Smooth muscle cell of the brain vasculature (primary cell): Measurements from ENCODE around the gene LFNG.
A peak's percentile ranks its signal among the peaks of the same experiment; 100 is the strongest.

Source experiments
- DNase-seq: peaks from one replicate; pipeline ENCODE4 v3.0.0-alpha.2; 2012; ENCODE audit warnings: low read depth, low spot score

The LFNG gene

GRCh38 chr7:2517026-2517425, 2.5 kb upstream of the LFNG start:
- DNase-seq: peak; percentile 61

GRCh38 chr7:2517678-2518507, 1.7 kb upstream of the LFNG start:
- DNase-seq: no peak

- DNase-seq: no peak
Observed at GRCh38 chr7:2518737-2519118, 846 bp upstream of the LFNG start.

GRCh38 chr7:2520131-2520760, 672 bp downstream of the LFNG start:
- no peak for DNase-seq

- no peak for DNase-seq
Observed at GRCh38 chr7:2520761-2521290, 1.3 kb downstream of the LFNG start.

- no peak for DNase-seq
Observed at GRCh38 chr7:2521341-2521745, 1.8 kb downstream of the LFNG start.

- DNase-seq: no peak
Observed at GRCh38 chr7:2521952-2522591, 2.5 kb downstream of the LFNG start.

GRCh38 chr7:2522780-2523433, 3.3 kb downstream of the LFNG start:
- DNase-seq: no peak

- DNase-seq: no peak
Observed at GRCh38 chr7:2523461-2523936, 3.9 kb downstream of the LFNG start.

GRCh38 chr7:2523941-2524807, 4.6 kb downstream of the LFNG start:
- DNase-seq: no peak

- DNase-seq: no peak
Observed at GRCh38 chr7:2524808-2525657, 5.5 kb downstream of the LFNG start.

GRCh38 chr7:2525658-2526630, 6.4 kb downstream of the LFNG start:
- no peak for DNase-seq

GRCh38 chr7:2526659-2527504, 7.3 kb downstream of the LFNG start:
- DNase-seq: no peak

- DNase-seq: peak; percentile 72
Observed at GRCh38 chr7:2527505-2528467, 8.2 kb downstream of the LFNG start.

GRCh38 chr7:2528481-2529095, 9.0 kb downstream of the LFNG start:
- no peak for DNase-seq
